Breast epithelium (tissue), 4 donors: ENCODE data around the gene YPEL5. TPM values are rescaled to one million over a fixed set of nuclear protein-coding genes. Genes with fewer than 3 reads are reported as not detected.

Source experiments
- DNase-seq, 2 donors: peaks; one replicate each; pipeline ENCODE4 v3.0.0-alpha.2; 2019; ENCODE audit warnings: low spot score in 2 of 2
- H3K27ac ChIP-seq, 2 donors: fragments of 200-600 bp; sonication (generic) in 1 of 2; one replicate each; pipeline ENCODE4 v1.5.1; 2016 to 2019; ENCODE audit warnings: mild to moderate bottlenecking in 1 of 2
- H3K27me3 ChIP-seq, 2 donors: fragments of 200-600 bp; sonication (generic) in 1 of 2; one replicate each; pipeline versions ENCODE4 v1.5.1 to v1.6.0; 2017 to 2019; ENCODE audit warnings: control low read depth in 1 of 2, mild to moderate bottlenecking in 1 of 2
- H3K36me3 ChIP-seq: fragments of 200-600 bp; one replicate; pipeline ENCODE4 v1.5.1; 2019
- H3K4me1 ChIP-seq, 2 donors: fragments of 200-600 bp; sonication (generic); one replicate each; pipeline ENCODE4 v1.5.1; 2016 to 2019; ENCODE audit warnings: control low read depth in 1 of 2
- H3K4me3 ChIP-seq, 3 donors: fragments of 200-600 bp; sonication (generic); 1 replicate in 2 of 3; 2 replicates in 1 of 3; pipeline ENCODE4 v1.5.1; 2016 to 2019; ENCODE audit warnings: mild to moderate bottlenecking in 3 of 3, moderate library complexity in 2 of 3
- H3K9me3 ChIP-seq, 2 donors: fragments of 200-600 bp; sonication (generic) in 1 of 2; one replicate each; pipeline ENCODE4 v1.5.1; 2016 to 2019; ENCODE audit warnings: control low read depth in 1 of 2
- POLR2A ChIP-seq: fragments of 450-650 bp; IDR thresholded peaks from one replicate; pipeline ENCODE4 v1.6.1; 2016; ENCODE audit warnings: antibody characterized with exemption, mild to moderate bottlenecking, moderate library complexity
- POLR2AphosphoS5 ChIP-seq, 3 donors: sonication (generic); formaldehyde crosslinking; IDR thresholded peaks; one replicate each; pipeline ENCODE4 v1.6.1; 2017; ENCODE audit warnings: antibody characterized with exemption in 3 of 3
- intact Hi-C: fragments of 100-400 bp; cut with DNase I; formaldehyde crosslinking; loops from one replicate; pipeline ENCODE4 v1.15.1; 2023; ENCODE audit warnings: low total_unique reads
- total RNA-seq, 3 donors: library from RNA; depleted of rRNA; stranded (reverse); fragments of >200 nt; gene quantifications; one replicate each; pipeline ENCODE4 v1.1.0, GENCODE V29; 2016
- TF ChIP-seq, protein P1 (sequence below), 3 donors: fragments of 450-650 bp; IDR thresholded peaks; one replicate each; pipeline ENCODE4 v1.5.1; 2016 to 2017; ENCODE audit warnings: antibody characterized with exemption in 3 of 3, mild to moderate bottlenecking in 3 of 3, moderate library complexity in 3 of 3

Gene YPEL5
- total RNA-seq, 3 donors from 2014 or later, result 90.8 to 161 (median 104) TPM

DNA sequence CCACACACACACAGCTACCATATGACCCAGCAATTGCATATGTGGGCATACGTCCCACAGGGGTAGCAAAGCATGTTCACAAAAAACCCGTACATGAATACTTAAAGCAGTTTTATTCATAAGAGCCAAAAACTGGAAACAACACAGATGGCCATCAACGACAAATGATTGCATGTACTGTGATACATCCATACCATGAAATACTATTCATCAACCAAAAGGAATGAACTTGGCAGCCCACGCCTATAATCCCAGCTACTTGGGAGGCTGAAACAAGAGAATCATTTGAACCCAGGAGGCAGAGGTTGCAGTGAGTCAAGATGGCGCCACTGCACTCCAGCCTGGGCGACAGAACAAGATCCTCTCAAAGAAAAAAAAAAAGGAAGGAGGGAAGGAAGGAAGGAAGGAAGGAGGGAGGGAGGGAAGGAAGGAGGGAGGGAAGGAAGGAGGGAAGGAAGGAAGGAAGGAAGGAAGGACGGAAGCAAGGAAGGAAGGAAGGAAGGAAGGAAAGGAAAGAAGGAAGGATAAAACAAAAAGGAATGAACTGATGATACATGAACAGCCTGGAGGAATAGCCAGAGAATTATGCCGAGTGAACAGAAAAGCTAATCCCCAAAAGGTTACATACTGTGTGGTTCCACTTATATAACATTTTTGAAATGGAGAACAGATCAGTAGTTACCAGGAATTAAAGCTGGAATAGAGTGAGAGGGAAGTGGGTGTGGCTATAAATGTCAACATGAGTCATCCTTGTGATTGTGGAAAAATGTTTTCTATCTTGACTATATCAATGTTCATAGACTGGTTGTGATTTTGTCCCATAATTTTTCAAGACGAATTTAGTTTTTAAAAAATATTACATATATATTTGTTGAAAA lies 19.6 kb upstream of the YPEL5 start:
- Histone ChIP-seq H3K4me1 (no peaks in the 10 kb centered on the region), H3K36me3 (no peaks in the 10 kb centered on the region), H3K4me3 (no peak overlapping the region), H3K9me3 (no peaks in the 10 kb centered on the region), H3K27ac (no peak overlapping the region), H3K27me3 (no peaks in the 10 kb centered on the region)
- intact Hi-C loops, result no loop called here
- TF ChIP-seq, protein P1, sequence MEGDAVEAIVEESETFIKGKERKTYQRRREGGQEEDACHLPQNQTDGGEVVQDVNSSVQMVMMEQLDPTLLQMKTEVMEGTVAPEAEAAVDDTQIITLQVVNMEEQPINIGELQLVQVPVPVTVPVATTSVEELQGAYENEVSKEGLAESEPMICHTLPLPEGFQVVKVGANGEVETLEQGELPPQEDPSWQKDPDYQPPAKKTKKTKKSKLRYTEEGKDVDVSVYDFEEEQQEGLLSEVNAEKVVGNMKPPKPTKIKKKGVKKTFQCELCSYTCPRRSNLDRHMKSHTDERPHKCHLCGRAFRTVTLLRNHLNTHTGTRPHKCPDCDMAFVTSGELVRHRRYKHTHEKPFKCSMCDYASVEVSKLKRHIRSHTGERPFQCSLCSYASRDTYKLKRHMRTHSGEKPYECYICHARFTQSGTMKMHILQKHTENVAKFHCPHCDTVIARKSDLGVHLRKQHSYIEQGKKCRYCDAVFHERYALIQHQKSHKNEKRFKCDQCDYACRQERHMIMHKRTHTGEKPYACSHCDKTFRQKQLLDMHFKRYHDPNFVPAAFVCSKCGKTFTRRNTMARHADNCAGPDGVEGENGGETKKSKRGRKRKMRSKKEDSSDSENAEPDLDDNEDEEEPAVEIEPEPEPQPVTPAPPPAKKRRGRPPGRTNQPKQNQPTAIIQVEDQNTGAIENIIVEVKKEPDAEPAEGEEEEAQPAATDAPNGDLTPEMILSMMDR (IDR thresholded peaks at IDR 0.05), result no peak
- TF ChIP-seq POLR2A, result no peak
- no peak for TF ChIP-seq POLR2AphosphoS5 (IDR thresholded peaks at IDR 0.05)
- no peak for DNase-seq

DNA sequence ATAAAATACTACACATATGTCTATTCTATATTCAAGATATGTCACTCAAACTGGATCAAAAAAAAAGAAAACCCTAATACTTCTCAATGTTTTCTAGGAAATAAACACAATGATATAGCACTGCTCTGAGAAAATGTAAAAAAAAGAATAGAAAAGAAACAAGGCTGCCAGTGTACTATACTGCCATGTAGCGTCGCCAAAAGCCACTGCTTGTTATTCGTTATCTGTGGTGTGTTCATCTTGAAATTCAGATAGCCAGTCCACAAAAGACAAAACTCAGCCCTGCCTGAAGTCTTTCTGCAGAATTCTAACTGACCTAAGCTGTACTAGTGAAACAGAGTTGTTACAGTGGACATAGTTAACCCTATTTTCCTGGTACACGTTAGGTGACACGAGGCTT lies 12.2 kb upstream of the YPEL5 start:
- H3K27ac ChIP-seq, result no peak overlapping the region
- intact Hi-C loops, result no loop called here
- no peaks in the 10 kb centered on the region for H3K27me3 ChIP-seq
- H3K4me1 ChIP-seq, result no peaks in the 10 kb centered on the region
- TF ChIP-seq, protein P1 (IDR thresholded peaks at IDR 0.05), result no peak
- TF ChIP-seq POLR2AphosphoS5 (IDR thresholded peaks at IDR 0.05), result no peak
- TF ChIP-seq POLR2A, result no peak
- no peak for DNase-seq
- no peaks in the 10 kb centered on the region for H3K9me3 ChIP-seq
- H3K4me3 ChIP-seq, result no peak overlapping the region
- no peaks in the 10 kb centered on the region for H3K36me3 ChIP-seq

DNA sequence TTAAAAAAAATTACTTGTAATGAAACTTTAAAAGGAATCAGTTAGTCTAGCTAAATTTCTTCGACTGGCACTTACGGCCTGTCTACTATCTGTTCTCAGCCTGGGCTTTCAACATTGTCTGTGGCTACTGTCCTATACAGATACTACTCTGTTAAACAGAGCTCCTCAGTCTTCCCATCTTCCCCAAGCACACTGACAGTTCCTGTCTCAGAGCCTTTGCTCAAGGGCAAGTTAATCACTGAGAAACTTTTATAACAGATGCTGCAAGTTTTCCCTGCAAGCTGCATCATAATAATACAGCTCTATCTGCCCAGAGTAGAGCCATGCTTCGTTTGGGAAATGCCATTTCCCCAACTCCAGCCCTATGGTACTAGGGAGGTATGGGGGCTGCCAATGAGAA lies 11.3 kb upstream of the YPEL5 start:
- Histone ChIP-seq H3K9me3 (no peaks in the 10 kb centered on the region), H3K27ac (no peak overlapping the region), H3K4me3 (no peak overlapping the region), H3K27me3 (no peaks in the 10 kb centered on the region), H3K36me3 (no peaks in the 10 kb centered on the region), H3K4me1 (no peaks in the 10 kb centered on the region)
- DNase-seq, result no peak
- no peak for TF ChIP-seq POLR2A
- no peak for TF ChIP-seq POLR2AphosphoS5 (IDR thresholded peaks at IDR 0.05)
- TF ChIP-seq, protein P1 (IDR thresholded peaks at IDR 0.05), result no peak
- intact Hi-C loops, result no loop called here

DNA sequence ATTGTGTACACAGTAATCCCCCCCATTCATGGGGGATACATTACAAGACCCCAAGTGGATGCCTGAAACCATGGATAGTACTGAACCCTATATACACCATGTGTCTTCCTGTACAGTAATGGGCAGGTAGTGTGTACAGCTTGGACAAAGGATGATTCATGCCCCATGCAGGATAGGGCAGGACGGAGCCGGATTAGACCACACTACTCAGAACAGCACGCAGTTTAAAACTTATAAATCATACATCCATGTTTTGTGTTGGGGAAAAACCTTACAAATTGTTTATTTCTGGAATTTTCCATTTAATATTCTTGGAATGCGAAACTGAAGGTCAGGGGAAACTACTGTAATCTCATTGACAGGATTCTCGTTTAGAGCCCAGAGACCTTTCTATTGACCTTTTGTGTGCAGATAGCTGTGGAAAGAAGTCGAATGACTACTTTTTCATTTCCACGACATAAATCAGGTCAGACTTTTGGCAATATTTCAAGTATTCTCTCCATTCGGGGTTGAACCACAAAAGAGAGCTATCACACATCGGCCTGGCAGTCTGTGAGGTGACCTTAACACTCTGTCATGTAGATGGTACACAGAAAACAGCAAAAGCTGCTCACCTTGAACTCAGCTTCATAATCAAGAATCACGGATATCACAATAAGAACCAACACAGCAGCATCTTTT lies 9.9 kb upstream of the YPEL5 start:
- DNase-seq, result no peak
- H3K27me3 ChIP-seq, result no peaks in the 10 kb centered on the region
- no peaks in the 10 kb centered on the region for H3K36me3 ChIP-seq
- H3K4me3 ChIP-seq, result no peak overlapping the region
- no peak overlapping the region for H3K27ac ChIP-seq
- intact Hi-C loops, result no loop called here
- no peak for TF ChIP-seq POLR2A
- TF ChIP-seq POLR2AphosphoS5 (IDR thresholded peaks at IDR 0.05), result no peak
- TF ChIP-seq, protein P1 (IDR thresholded peaks at IDR 0.05), result no peak
- H3K4me1 ChIP-seq, result no peaks in the 10 kb centered on the region
- H3K9me3 ChIP-seq, result no peaks in the 10 kb centered on the region
